ENCODE measurements around the gene FCN3.
A peak's percentile ranks its signal among the peaks of the same experiment; 100 is the strongest.
"Not testable (repeated sequence)": the region's sequence is repeated elsewhere in the genome, so short reads cannot be mapped to it uniquely, and the experiment has no call there.

FCN3 gene

GRCh38 chr1:27399251-27400025, 24.8 kb upstream of the FCN3 start:
- DNase-seq (ENCODE audit: low read depth, low spot score) = no peak

GRCh38 chr1:27398405-27399149, 24.0 kb upstream of the FCN3 start:
- DNase-seq (ENCODE audit: low read depth, low spot score) = no peak

GRCh38 chr1:27397749-27398148, 23.1 kb upstream of the FCN3 start:
- DNase-seq (ENCODE audit: low read depth, low spot score) = no peak

- DNase-seq (ENCODE audit: low read depth, low spot score) = no peak
Observed at GRCh38 chr1:27397110-27397509, 22.5 kb upstream of the FCN3 start.

- no peak for DNase-seq (ENCODE audit: low read depth, low spot score)
Observed at GRCh38 chr1:27395441-27396195, 21.0 kb upstream of the FCN3 start.

- DNase-seq (ENCODE audit: low read depth, low spot score) = no peak
Observed at GRCh38 chr1:27394925-27395324, 20.3 kb upstream of the FCN3 start.

- DNase-seq (ENCODE audit: low read depth, low spot score) = no peak
Observed at GRCh38 chr1:27394282-27394658, 19.6 kb upstream of the FCN3 start.

- DNase-seq (ENCODE audit: low read depth, low spot score) = no peak
Observed at GRCh38 chr1:27393641-27394281, 19.1 kb upstream of the FCN3 start.

- no peak for DNase-seq (ENCODE audit: low read depth, low spot score)
Observed at GRCh38 chr1:27392778-27393635, 18.4 kb upstream of the FCN3 start.

GRCh38 chr1:27392096-27392777, 17.6 kb upstream of the FCN3 start, which contains the start of gene GPR3:
Gene GPR3 (plus strand): TSS chr1:27392622. CDS start chr1:27393799, 1,177 bp downstream.
- DNase-seq (ENCODE audit: low read depth, low spot score) = peak; percentile 66

GRCh38 chr1:27391511-27392095, 17.0 kb upstream of the FCN3 start:
- DNase-seq (ENCODE audit: low read depth, low spot score) = no peak

- DNase-seq (ENCODE audit: low read depth, low spot score) = no peak
Observed at GRCh38 chr1:27388337-27389005, 13.8 kb upstream of the FCN3 start.

GRCh38 chr1:27384797-27385196, 10.2 kb upstream of the FCN3 start:
- DNase-seq (ENCODE audit: low read depth, low spot score) = not testable (repeated sequence)

GRCh38 chr1:27383661-27384060, 9.0 kb upstream of the FCN3 start:
- DNase-seq (ENCODE audit: low read depth, low spot score) = no peak

GRCh38 chr1:27383039-27383605, 8.5 kb upstream of the FCN3 start, which contains the start of gene CD164L2:
Gene CD164L2 (minus strand): TSS chr1:27383333. CDS start chr1:27383239, 94 bp downstream.
- no peak for DNase-seq (ENCODE audit: low read depth, low spot score)

GRCh38 chr1:27381969-27382762, 7.5 kb upstream of the FCN3 start:
- DNase-seq (ENCODE audit: low read depth, low spot score) = no peak

- DNase-seq (ENCODE audit: low read depth, low spot score) = no peak
Observed at GRCh38 chr1:27380766-27381733, 6.4 kb upstream of the FCN3 start.

All from brain pericyte (primary cell).